C4-2B (cell line): Measurements from ENCODE around the gene JPT1.
"Not testable (repeated sequence)": the region's sequence is repeated elsewhere in the genome, so short reads cannot be mapped to it uniquely, and the experiment has no call there.

ENCODE experiments used
- CTCF ChIP-seq: fragments of 450-650 bp; conservative IDR thresholded peaks from 2 replicates; pipeline ENCODE4 v1.5.1; 2017; ENCODE audit warnings: mild to moderate bottlenecking
- ZFX ChIP-seq: fragments of 450-650 bp; IDR thresholded peaks from 2 replicates; pipeline ENCODE4 v1.6.1; 2017

DNA sequence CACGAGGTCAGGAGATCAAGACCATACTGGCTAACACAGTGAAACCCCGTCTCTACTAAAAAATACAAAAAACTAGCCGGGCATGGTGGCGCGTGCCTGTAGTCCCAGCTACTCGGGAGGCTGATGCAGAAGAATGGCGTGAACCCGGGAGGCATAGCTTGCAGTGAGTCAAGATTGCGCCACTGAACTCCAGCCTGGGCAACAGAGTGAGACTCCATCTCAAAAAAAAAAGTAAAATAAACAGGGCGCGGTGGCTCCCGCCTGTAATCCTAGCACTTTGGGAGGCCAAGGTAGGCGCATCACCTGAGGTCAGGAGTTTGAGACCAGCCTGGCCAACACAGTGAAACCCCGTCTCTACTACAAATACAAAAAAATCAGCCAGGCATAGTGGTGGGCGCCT lies 10.3 kb upstream of the JPT1 start:
- TF ChIP-seq CTCF, ZFX: not testable (repeated sequence)
